Stomach smooth muscle (tissue), 2 donors: ENCODE results near the gene FAXDC2.

ENCODE experiments used
- H3K27ac ChIP-seq: one replicate; pipeline ENCODE4 v1.7.0; 2013; ENCODE audit warnings: mild to moderate bottlenecking, low read length, inconsistent platforms
- H3K27me3 ChIP-seq, 2 donors: one replicate each; pipeline ENCODE4 v1.7.0; 2013; ENCODE audit warnings: low read length in 2 of 2; ENCODE audit not compliant: insufficient read depth in 2 of 2, control insufficient read depth in 1 of 2
- H3K36me3 ChIP-seq, 2 donors: one replicate each; pipeline ENCODE4 v1.7.0; 2013; ENCODE audit warnings: low read length in 2 of 2; ENCODE audit not compliant: control insufficient read depth in 2 of 2, insufficient read depth in 2 of 2
- H3K4me1 ChIP-seq: one replicate; pipeline ENCODE4 v1.7.0; 2013; ENCODE audit warnings: low read length; ENCODE audit not compliant: control insufficient read depth, insufficient read depth
- H3K4me3 ChIP-seq, 2 donors: one replicate each; pipeline ENCODE4 v1.7.0; 2013; ENCODE audit warnings: low read length in 2 of 2
- H3K9ac ChIP-seq, 2 donors: one replicate each; pipeline ENCODE4 v1.7.0; 2013; ENCODE audit warnings: low read length in 2 of 2, mild to moderate bottlenecking in 1 of 2
- H3K9me3 ChIP-seq, 2 donors: one replicate each; pipeline ENCODE4 v1.7.0; 2013; ENCODE audit warnings: low read length in 2 of 2; ENCODE audit not compliant: control insufficient read depth in 2 of 2
- donor health status: healthy.
- donor health status: Pancreatic carcinoma.

The FAXDC2 gene

GRCh38 chr5:154850255-154851062 lies at the start of gene FAXDC2:
FAXDC2 (minus strand) TSS chr5:154850603; CDS start chr5:154838178, 12,425 bp downstream.
- Histone ChIP-seq H3K4me3 (peak within 1 kb of the TSS; percentile 98), H3K9me3 (no peaks in the 10 kb centered on the region), H3K27ac (peak within 1 kb of the TSS; percentile 87), H3K4me1 (peaks cover 10% of the 10 kb centered on the region), H3K27me3 (no peaks in the 10 kb centered on the region), H3K36me3 (peaks cover 0 to 3% of the 10 kb centered on the region in 2 donors), H3K9ac (peak within 1 kb of the TSS; percentile 80 to 88)

GRCh38 chr5:154900066-154900465 lies 49.7 kb upstream of the FAXDC2 start:
- Histone ChIP-seq H3K27me3 (no peaks in the 10 kb centered on the region), H3K4me1 (no peaks in the 10 kb centered on the region), H3K27ac (no peak overlapping the region), H3K36me3 (peaks cover 50 to 55% of the 10 kb centered on the region in 2 donors), H3K9ac (no peak overlapping the region), H3K4me3 (no peak overlapping the region), H3K9me3 (no peaks in the 10 kb centered on the region)

- peaks cover 48 to 52% of the 10 kb centered on the region in 2 donors for H3K36me3 ChIP-seq
- no peak overlapping the region for H3K4me3 ChIP-seq
- H3K27ac ChIP-seq = no peak overlapping the region
Observed at GRCh38 chr5:154899151-154899816, 48.9 kb upstream of the FAXDC2 start.

GRCh38 chr5:154898210-154898609 lies 47.8 kb upstream of the FAXDC2 start:
- Histone ChIP-seq H3K4me3 (no peak overlapping the region), H3K4me1 (no peaks in the 10 kb centered on the region), H3K27me3 (no peaks in the 10 kb centered on the region), H3K36me3 (peaks cover 47 to 59% of the 10 kb centered on the region in 2 donors), H3K9ac (no peak overlapping the region), H3K9me3 (no peaks in the 10 kb centered on the region), H3K27ac (no peak overlapping the region)

More at GRCh38 chr5:154899151-154899816, 48.9 kb upstream of the FAXDC2 start:
- H3K9me3 ChIP-seq = no peaks in the 10 kb centered on the region
- no peaks in the 10 kb centered on the region for H3K27me3 ChIP-seq
- H3K9ac ChIP-seq = no peak overlapping the region
- H3K4me1 ChIP-seq = no peaks in the 10 kb centered on the region

- no peak overlapping the region for H3K27ac ChIP-seq
- no peaks in the 10 kb centered on the region for H3K27me3 ChIP-seq
- no peak overlapping the region for H3K4me3 ChIP-seq
- no peaks in the 10 kb centered on the region for H3K4me1 ChIP-seq
- no peaks in the 10 kb centered on the region for H3K9me3 ChIP-seq
- H3K36me3 ChIP-seq = peaks cover 49 to 58% of the 10 kb centered on the region in 2 donors
- no peak overlapping the region for H3K9ac ChIP-seq
Observed at GRCh38 chr5:154896562-154897165, 46.3 kb upstream of the FAXDC2 start.

- H3K4me3 ChIP-seq = no peak overlapping the region
- no peaks in the 10 kb centered on the region for H3K9me3 ChIP-seq
- H3K4me1 ChIP-seq = no peaks in the 10 kb centered on the region
- H3K27ac ChIP-seq = no peak overlapping the region
- no peak overlapping the region for H3K9ac ChIP-seq
- H3K36me3 ChIP-seq = peaks cover 50 to 58% of the 10 kb centered on the region in 2 donors
- H3K27me3 ChIP-seq = no peaks in the 10 kb centered on the region
Observed at GRCh38 chr5:154895606-154896561, 45.5 kb upstream of the FAXDC2 start.

- no peaks in the 10 kb centered on the region for H3K4me1 ChIP-seq
- no peaks in the 10 kb centered on the region for H3K27me3 ChIP-seq
- no peak overlapping the region for H3K9ac ChIP-seq
- peaks cover 46 to 65% of the 10 kb centered on the region in 2 donors for H3K36me3 ChIP-seq
- no peak overlapping the region for H3K27ac ChIP-seq
- H3K9me3 ChIP-seq = no peaks in the 10 kb centered on the region
- no peak overlapping the region for H3K4me3 ChIP-seq
Observed at GRCh38 chr5:154893381-154893780, 43.0 kb upstream of the FAXDC2 start.

- Histone ChIP-seq H3K27ac (no peak overlapping the region), H3K36me3 (peaks cover 49 to 64% of the 10 kb centered on the region in 2 donors), H3K27me3 (no peaks in the 10 kb centered on the region), H3K9me3 (no peaks in the 10 kb centered on the region), H3K4me3 (no peak overlapping the region), H3K4me1 (no peaks in the 10 kb centered on the region), H3K9ac (no peak overlapping the region)
Observed at GRCh38 chr5:154892369-154892771, 42.0 kb upstream of the FAXDC2 start.

- Histone ChIP-seq H3K27me3 (no peaks in the 10 kb centered on the region), H3K27ac (no peak overlapping the region), H3K36me3 (peaks cover 26 to 38% of the 10 kb centered on the region in 2 donors), H3K9me3 (peaks cover 6 to 15% of the 10 kb centered on the region in 2 donors), H3K4me1 (no peaks in the 10 kb centered on the region), H3K9ac (no peak overlapping the region), H3K4me3 (no peak overlapping the region)
Observed at GRCh38 chr5:154885439-154885838, 35.0 kb upstream of the FAXDC2 start.

- H3K27me3 ChIP-seq = no peaks in the 10 kb centered on the region
- H3K4me3 ChIP-seq = no peak overlapping the region
- no peak overlapping the region for H3K9ac ChIP-seq
- H3K36me3 ChIP-seq = peaks cover 21 to 32% of the 10 kb centered on the region in 2 donors
- no peak overlapping the region for H3K27ac ChIP-seq
- no peaks in the 10 kb centered on the region for H3K4me1 ChIP-seq
- peaks cover 6 to 15% of the 10 kb centered on the region in 2 donors for H3K9me3 ChIP-seq
Observed at GRCh38 chr5:154884424-154884823, 34.0 kb upstream of the FAXDC2 start.
